Ishikawa (cell line): ENCODE results near the gene MYO5C.

ENCODE experiments used
- CEBPB ChIP-seq: IDR thresholded peaks from 2 replicates; pipeline ENCODE4 v1.6.1; 2012
- CREB1 ChIP-seq: IDR thresholded peaks from 2 replicates; pipeline ENCODE4 v1.6.1; 2012; ENCODE audit warnings: low read depth
- EGR1 ChIP-seq: IDR thresholded peaks from 2 replicates; pipeline ENCODE4 v1.6.1; 2012
- EP300 ChIP-seq: IDR thresholded peaks from 2 replicates; pipeline ENCODE4 v1.6.1; 2012; ENCODE audit warnings: borderline replicate concordance
- FOXM1 ChIP-seq: IDR thresholded peaks from 2 replicates; pipeline ENCODE4 v1.6.1; 2012; ENCODE audit warnings: low read depth, borderline replicate concordance
- NFIC ChIP-seq: IDR thresholded peaks from 2 replicates; pipeline ENCODE4 v1.6.1; 2012
- RAD21 ChIP-seq: IDR thresholded peaks from 2 replicates; pipeline ENCODE4 v1.6.1; 2012; ENCODE audit warnings: low read depth
- TAF1 ChIP-seq: IDR thresholded peaks from 2 replicates; pipeline ENCODE4 v1.6.1; 2012; ENCODE audit warnings: low read depth, mild to moderate bottlenecking
- TCF12 ChIP-seq: IDR thresholded peaks from 2 replicates; pipeline ENCODE4 v1.6.1; 2012; ENCODE audit warnings: low read depth
- TEAD4 ChIP-seq: IDR thresholded peaks from 2 replicates; pipeline ENCODE4 v1.6.1; 2012
- YY1 ChIP-seq: IDR thresholded peaks from 2 replicates; pipeline ENCODE4 v1.6.1; 2012; ENCODE audit warnings: low read depth
- ZBTB7A ChIP-seq: IDR thresholded peaks from 2 replicates; pipeline ENCODE4 v1.6.1; 2012; ENCODE audit warnings: low read depth
- TF ChIP-seq, protein P1 (sequence below): IDR thresholded peaks from 2 replicates; pipeline ENCODE4 v1.6.1; 2012
- TF ChIP-seq, protein P2 (sequence below): IDR thresholded peaks from 2 replicates; pipeline ENCODE4 v1.6.1; 2012
- TF ChIP-seq, protein P3 (sequence below): IDR thresholded peaks from 2 replicates; pipeline ENCODE4 v1.6.1; 2012; ENCODE audit warnings: low read depth, mild to moderate bottlenecking

MYO5C gene

DNA sequence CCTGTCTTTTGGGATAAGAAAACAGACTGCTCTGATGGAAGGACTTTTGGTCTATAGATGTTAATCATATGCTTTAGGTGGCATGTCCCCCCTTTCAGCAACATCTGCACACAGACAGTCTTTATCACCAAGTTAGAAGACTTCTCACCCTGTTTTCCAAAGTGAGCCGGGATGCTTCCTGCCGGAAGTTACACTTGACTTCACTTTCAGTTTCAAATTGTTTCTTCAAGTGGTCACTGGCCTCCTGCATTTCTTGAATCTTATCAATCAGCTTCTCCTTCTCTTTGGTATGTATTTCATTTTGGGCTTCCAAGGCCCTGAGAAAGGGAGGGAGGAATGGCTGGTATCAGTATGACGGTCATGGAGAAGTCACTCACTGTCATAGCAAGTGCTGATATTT lies 77.2 kb downstream of the MYO5C start:
- no peak for TF ChIP-seq TAF1
- TF ChIP-seq EGR1 = no peak
- TF ChIP-seq NFIC = no peak
- TF ChIP-seq, protein P1, sequence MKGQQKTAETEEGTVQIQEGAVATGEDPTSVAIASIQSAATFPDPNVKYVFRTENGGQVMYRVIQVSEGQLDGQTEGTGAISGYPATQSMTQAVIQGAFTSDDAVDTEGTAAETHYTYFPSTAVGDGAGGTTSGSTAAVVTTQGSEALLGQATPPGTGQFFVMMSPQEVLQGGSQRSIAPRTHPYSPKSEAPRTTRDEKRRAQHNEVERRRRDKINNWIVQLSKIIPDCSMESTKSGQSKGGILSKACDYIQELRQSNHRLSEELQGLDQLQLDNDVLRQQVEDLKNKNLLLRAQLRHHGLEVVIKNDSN = no peak
- TF ChIP-seq, protein P2, sequence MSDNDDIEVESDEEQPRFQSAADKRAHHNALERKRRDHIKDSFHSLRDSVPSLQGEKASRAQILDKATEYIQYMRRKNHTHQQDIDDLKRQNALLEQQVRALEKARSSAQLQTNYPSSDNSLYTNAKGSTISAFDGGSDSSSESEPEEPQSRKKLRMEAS = no peak
- TF ChIP-seq RAD21 = no peak
- TF ChIP-seq EP300 = no peak
- no peak for TF ChIP-seq FOXM1

DNA sequence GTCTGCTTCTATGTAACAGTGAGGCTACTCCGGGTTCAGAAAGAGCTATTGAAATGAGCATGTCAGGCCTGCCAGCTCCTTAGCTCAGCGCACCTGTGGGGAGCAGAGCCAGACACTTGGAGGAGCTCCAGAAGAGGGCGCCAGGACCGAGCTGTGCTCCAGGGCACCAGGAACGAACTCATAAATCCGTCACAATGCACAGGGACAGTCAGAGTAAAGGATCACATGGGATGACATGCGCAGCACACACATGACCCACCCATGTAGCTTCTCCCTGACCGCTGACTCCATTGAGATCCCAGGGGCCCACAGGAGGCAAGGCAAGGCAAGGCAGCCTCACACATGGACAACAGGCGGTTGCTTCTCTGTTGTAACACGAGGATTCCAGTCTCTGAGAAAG lies 78.4 kb downstream of the MYO5C start:
- TF ChIP-seq YY1 (no peak), RAD21 (peak; percentile 23; the same call in 1 of the 2 replicates), CEBPB (no peak)
- TF ChIP-seq, protein P1 = no peak

DNA sequence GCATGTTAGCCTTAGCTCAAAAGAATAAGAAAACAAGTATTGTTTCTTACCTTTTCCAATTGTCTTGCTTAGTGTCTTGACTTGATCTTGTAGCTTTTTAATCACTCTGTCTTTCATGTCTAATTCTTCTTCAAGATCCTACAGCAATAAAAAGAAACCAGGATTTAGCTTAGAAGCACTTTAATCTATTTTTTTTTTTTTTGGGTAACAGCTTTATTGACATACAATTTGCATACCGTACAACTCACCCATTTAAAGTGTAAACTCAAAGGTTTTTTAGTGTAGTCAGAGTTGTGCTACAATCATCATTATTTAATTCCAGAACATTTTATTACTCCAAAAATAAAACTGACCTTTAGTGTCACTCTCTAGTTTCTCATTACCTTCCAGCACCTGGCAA lies 81.1 kb downstream of the MYO5C start:
- TF ChIP-seq, protein P3, sequence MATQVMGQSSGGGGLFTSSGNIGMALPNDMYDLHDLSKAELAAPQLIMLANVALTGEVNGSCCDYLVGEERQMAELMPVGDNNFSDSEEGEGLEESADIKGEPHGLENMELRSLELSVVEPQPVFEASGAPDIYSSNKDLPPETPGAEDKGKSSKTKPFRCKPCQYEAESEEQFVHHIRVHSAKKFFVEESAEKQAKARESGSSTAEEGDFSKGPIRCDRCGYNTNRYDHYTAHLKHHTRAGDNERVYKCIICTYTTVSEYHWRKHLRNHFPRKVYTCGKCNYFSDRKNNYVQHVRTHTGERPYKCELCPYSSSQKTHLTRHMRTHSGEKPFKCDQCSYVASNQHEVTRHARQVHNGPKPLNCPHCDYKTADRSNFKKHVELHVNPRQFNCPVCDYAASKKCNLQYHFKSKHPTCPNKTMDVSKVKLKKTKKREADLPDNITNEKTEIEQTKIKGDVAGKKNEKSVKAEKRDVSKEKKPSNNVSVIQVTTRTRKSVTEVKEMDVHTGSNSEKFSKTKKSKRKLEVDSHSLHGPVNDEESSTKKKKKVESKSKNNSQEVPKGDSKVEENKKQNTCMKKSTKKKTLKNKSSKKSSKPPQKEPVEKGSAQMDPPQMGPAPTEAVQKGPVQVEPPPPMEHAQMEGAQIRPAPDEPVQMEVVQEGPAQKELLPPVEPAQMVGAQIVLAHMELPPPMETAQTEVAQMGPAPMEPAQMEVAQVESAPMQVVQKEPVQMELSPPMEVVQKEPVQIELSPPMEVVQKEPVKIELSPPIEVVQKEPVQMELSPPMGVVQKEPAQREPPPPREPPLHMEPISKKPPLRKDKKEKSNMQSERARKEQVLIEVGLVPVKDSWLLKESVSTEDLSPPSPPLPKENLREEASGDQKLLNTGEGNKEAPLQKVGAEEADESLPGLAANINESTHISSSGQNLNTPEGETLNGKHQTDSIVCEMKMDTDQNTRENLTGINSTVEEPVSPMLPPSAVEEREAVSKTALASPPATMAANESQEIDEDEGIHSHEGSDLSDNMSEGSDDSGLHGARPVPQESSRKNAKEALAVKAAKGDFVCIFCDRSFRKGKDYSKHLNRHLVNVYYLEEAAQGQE = no peak
- no peak for TF ChIP-seq CEBPB
- no peak for TF ChIP-seq TAF1
- no peak for TF ChIP-seq TEAD4
- no peak for TF ChIP-seq YY1
- TF ChIP-seq ZBTB7A = no peak
- TF ChIP-seq RAD21 = no peak
- no peak for TF ChIP-seq EP300
- TF ChIP-seq FOXM1 = no peak
- TF ChIP-seq, protein P1 = no peak
- TF ChIP-seq CREB1 = no peak
- TF ChIP-seq EGR1 = no peak
- TF ChIP-seq, protein P2 = no peak
- TF ChIP-seq NFIC = no peak
- TF ChIP-seq TCF12 = no peak

- TF ChIP-seq, protein P3 = no peak
- TF ChIP-seq TAF1 (no peak), FOXM1 (no peak), TEAD4 (no peak), EP300 (no peak), YY1 (no peak), RAD21 (no peak)
- TF ChIP-seq, protein P2 = no peak
Observed at GRCh38 chr15:52213206-52213605, 82.4 kb downstream of the MYO5C start.

DNA sequence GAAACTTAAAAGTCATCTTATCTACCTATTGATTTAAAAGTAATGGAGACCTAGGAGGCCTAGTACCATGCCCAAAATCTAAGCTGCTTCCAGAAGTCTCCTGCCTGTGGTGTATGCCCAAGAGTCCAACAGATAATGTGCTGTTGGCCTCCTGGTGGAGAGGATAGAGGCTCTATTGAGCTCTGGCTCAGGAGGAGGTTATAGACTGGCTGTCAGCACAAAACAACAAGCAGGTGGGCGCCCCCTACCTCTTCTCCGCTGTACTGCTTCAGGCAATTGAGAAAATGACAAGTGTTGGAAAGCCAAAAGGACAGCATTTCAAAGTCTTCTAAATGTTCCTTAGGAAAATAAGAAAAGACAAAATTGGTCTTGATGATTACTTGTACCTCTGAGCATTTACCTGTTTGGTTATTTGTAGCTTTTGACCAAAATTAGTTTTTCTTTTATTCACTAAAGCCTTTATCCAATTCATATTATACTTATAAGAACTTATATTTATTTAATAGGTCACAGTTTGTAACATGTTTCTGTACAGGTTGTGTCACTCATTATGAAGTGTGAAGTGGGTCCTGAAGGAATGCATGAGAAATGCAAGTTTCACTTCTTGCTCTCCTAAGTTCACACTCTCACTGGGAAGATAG lies 87.2 kb downstream of the MYO5C start:
- TF ChIP-seq YY1 = no peak
- no peak for TF ChIP-seq TCF12
- no peak for TF ChIP-seq EGR1
- TF ChIP-seq, protein P2 = no peak
- TF ChIP-seq RAD21 = peak; percentile 47
- TF ChIP-seq, protein P3 = no peak
- no peak for TF ChIP-seq FOXM1
- TF ChIP-seq, protein P1 = no peak
